ENCODE results near the gene APOBEC3H. TPM values are rescaled to one million over a fixed set of nuclear protein-coding genes. Genes with fewer than 3 reads are reported as not detected.

APOBEC3H gene
- total RNA-seq, 2 experiments from 2014 or later, result 0.67 to 0.85 TPM

DNA sequence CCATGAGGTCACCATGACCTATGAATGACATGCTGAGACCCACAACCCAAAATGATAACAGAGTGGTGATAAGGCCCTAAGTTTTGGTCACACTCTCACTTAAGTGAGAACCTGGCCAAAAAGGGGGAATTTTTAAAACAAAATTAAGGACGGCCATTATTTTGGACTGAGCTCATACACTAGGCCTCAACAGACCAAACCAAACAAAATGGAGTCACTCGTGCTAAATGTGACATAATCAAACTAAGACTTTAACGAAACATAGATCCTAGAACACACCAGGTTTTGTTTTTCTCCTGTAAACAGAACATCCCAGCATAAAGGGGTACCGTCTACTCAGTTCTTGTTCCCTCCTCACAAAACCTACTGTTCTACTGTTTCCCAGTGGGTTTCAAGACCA, 11.4 kb downstream of the APOBEC3H start:
- ChIA-PET CTCF (no interaction called here), POLR2A (interaction anchor here (0.6 kb wide), 1 partner anchor 39 kb away, joined by 4 read pairs; no protein-coding TSS in a partner anchor)
- DNase-seq, result no peak
- H3K27me3 ChIP-seq (ENCODE audit: control insufficient read depth in 1 of 2, insufficient read depth in 2 of 2, low read length in 2 of 2), result no peaks in the 10 kb centered on the region
- ATAC-seq (ENCODE audit: poor library complexity), result no peak
- no peak overlapping the region for H3K4me3 Mint-ChIP-seq
- H3K9me3 ChIP-seq (ENCODE audit: control insufficient read depth in 1 of 2, insufficient read depth in 1 of 2, low read length in 2 of 2), result no peaks in the 10 kb centered on the region
- no peaks in the 10 kb centered on the region for H3K9me3 Mint-ChIP-seq
- H3K27ac ChIP-seq (ENCODE audit: low read depth in 1 of 2, low read length in 2 of 2), result no peak overlapping the region
- intact Hi-C loops (cut with DNase I, micrococcal nuclease), result no loop called here
- no peak overlapping the region for H3K27ac Mint-ChIP-seq
- peaks cover 2% of the 10 kb centered on the region for H3K4me1 Mint-ChIP-seq (ENCODE audit: low read depth)
- H3K36me3 Mint-ChIP-seq (ENCODE audit: low read depth), result no peaks in the 10 kb centered on the region
- no peak overlapping the region for H3K4me3 ChIP-seq (ENCODE audit: low read length)
- TF ChIP-seq, protein P1, sequence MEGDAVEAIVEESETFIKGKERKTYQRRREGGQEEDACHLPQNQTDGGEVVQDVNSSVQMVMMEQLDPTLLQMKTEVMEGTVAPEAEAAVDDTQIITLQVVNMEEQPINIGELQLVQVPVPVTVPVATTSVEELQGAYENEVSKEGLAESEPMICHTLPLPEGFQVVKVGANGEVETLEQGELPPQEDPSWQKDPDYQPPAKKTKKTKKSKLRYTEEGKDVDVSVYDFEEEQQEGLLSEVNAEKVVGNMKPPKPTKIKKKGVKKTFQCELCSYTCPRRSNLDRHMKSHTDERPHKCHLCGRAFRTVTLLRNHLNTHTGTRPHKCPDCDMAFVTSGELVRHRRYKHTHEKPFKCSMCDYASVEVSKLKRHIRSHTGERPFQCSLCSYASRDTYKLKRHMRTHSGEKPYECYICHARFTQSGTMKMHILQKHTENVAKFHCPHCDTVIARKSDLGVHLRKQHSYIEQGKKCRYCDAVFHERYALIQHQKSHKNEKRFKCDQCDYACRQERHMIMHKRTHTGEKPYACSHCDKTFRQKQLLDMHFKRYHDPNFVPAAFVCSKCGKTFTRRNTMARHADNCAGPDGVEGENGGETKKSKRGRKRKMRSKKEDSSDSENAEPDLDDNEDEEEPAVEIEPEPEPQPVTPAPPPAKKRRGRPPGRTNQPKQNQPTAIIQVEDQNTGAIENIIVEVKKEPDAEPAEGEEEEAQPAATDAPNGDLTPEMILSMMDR (IDR thresholded peaks at IDR 0.05), result no peak
- H3K27me3 Mint-ChIP-seq, result no peaks in the 10 kb centered on the region
- no peaks in the 10 kb centered on the region for H3K4me1 ChIP-seq (ENCODE audit: insufficient read depth, low read length)
- H3K36me3 ChIP-seq (ENCODE audit: insufficient read depth, low read length), result no peaks in the 10 kb centered on the region

DNA sequence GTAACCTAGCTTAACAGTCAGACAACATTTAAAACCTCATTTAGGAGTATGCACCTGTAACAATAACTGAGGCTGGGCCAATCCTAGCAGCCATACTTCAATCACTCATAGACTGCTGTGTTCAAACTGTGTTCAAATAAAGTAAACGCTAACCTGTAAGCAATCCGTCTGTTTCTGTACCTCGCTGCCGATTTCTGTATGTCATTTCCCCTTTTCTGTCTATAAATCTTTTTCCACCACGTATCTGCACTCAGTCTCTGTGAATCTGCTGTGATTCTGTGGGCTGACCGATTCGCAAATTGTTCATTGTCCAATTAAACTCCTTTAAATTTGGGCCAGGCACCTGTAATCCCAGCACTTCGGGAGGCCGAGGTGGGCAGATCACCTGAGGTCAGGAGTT, 12.3 kb downstream of the APOBEC3H start:
- Mint-ChIP-seq H3K4me1 (ENCODE audit: low read depth) (no peaks in the 10 kb centered on the region), H3K27me3 (no peaks in the 10 kb centered on the region), H3K4me3 (no peak overlapping the region), H3K36me3 (ENCODE audit: low read depth) (no peaks in the 10 kb centered on the region), H3K27ac (no peak overlapping the region), H3K9me3 (no peaks in the 10 kb centered on the region)
- ATAC-seq (ENCODE audit: poor library complexity), result no peak
- no peaks in the 10 kb centered on the region for H3K4me1 ChIP-seq (ENCODE audit: insufficient read depth, low read length)
- no peak overlapping the region for H3K27ac ChIP-seq (ENCODE audit: low read depth in 1 of 2, low read length in 2 of 2)
- no peak overlapping the region for H3K4me3 ChIP-seq (ENCODE audit: low read length)
- intact Hi-C loops (cut with DNase I, micrococcal nuclease), result no loop called here
- no peak for DNase-seq
- no peaks in the 10 kb centered on the region for H3K9me3 ChIP-seq (ENCODE audit: control insufficient read depth in 1 of 2, insufficient read depth in 1 of 2, low read length in 2 of 2)
- TF ChIP-seq, protein P1 (IDR thresholded peaks at IDR 0.05), result no peak
- no peaks in the 10 kb centered on the region for H3K36me3 ChIP-seq (ENCODE audit: insufficient read depth, low read length)
- CTCF ChIA-PET, result no interaction called here
- POLR2A ChIA-PET, result no interaction called here
- H3K27me3 ChIP-seq (ENCODE audit: control insufficient read depth in 1 of 2, insufficient read depth in 2 of 2, low read length in 2 of 2), result no peaks in the 10 kb centered on the region

DNA sequence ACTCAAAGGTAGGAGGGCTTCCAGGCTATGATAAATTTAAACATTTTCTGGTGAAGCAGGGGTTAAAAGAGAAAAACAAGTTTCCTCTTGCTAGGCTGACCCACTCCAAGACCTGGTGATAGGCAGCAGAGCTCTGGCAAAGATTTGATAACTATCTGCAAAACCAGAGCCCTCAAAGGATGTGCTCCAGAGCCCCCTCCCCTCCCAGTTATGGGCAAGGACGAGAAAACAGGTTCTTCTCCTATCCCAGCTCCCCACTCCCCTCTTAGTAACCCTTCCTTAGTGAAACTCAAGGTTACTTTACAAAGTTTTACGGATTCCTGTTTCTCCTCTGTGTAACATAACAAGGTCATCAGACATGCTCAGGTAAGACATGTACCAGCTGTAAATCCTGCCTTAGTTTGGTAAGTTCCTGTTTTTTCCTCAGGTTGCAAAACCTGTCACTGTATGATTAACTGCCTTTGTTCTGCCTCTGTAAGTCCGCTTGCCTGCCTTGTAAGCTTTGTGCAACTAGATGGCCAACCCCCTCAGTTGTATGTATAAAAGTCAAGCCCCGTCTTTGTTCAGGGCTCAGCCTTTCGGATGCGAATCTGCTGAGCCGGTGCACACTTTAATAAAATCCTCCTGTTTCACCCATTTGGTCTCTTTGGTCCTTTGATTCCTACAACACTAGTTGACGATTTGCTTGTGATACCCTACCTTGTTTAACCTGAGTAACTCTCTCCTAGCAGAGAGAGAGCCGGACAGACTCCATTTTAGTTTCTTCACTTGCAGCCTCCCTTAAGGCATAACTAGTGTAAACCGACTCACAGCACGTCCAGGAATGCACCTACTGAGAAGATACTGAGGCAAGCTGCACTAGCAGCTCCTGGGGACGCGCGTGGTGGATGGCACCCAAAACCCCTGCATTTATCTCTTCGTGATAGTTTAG, 13.9 kb downstream of the APOBEC3H start:
- intact Hi-C loops (cut with DNase I, micrococcal nuclease), result no loop called here
- Mint-ChIP-seq H3K27ac (no peak overlapping the region), H3K9me3 (no peaks in the 10 kb centered on the region), H3K27me3 (no peaks in the 10 kb centered on the region), H3K4me3 (no peak overlapping the region), H3K4me1 (ENCODE audit: low read depth) (no peaks in the 10 kb centered on the region), H3K36me3 (ENCODE audit: low read depth) (no peaks in the 10 kb centered on the region)
- Histone ChIP-seq H3K27me3 (ENCODE audit: control insufficient read depth in 1 of 2, insufficient read depth in 2 of 2, low read length in 2 of 2) (no peaks in the 10 kb centered on the region), H3K27ac (ENCODE audit: low read depth in 1 of 2, low read length in 2 of 2) (no peak overlapping the region), H3K4me1 (ENCODE audit: insufficient read depth, low read length) (peaks cover under 1% of the 10 kb centered on the region), H3K4me3 (ENCODE audit: low read length) (no peak overlapping the region), H3K9me3 (ENCODE audit: control insufficient read depth in 1 of 2, insufficient read depth in 1 of 2, low read length in 2 of 2) (no peaks in the 10 kb centered on the region), H3K36me3 (ENCODE audit: insufficient read depth, low read length) (no peaks in the 10 kb centered on the region)
- TF ChIP-seq, protein P1 (IDR thresholded peaks at IDR 0.05), result no peak
- no peak for DNase-seq
- CTCF ChIA-PET, result no interaction called here
- POLR2A ChIA-PET, result no interaction called here
- ATAC-seq (ENCODE audit: poor library complexity), result no peak

Measured in CD4-positive, alpha-beta T cell (primary cell).